GM13976 (cell line): ENCODE data around the gene CYBRD1.
"Not testable (repeated sequence)": the region's sequence is repeated elsewhere in the genome, so short reads cannot be mapped to it uniquely, and the experiment has no call there.

Experiments
- DNase-seq: peaks from one replicate; pipeline ENCODE4 v3.0.0; 2012; ENCODE audit warnings: low spot score
- in situ Hi-C: fragments of 300-500 bp; cut with MboI; formaldehyde crosslinking; loops from one replicate; pipeline ENCODE4 v1.12.0; 2022; ENCODE audit warnings: low sequenced_read_pairs, mixed read lengths, inconsistent platforms; ENCODE audit not compliant: unreplicated experiment
- TF ChIP-seq, protein P1 (sequence below): IDR thresholded peaks from 2 replicates; pipeline ENCODE4 v1.5.1; 2012; ENCODE audit warnings: borderline replicate concordance, mild to moderate bottlenecking; ENCODE audit not compliant: insufficient read depth; ENCODE audit errors: extremely low read depth, missing control alignments, control extremely low read depth

Gene CYBRD1

DNA sequence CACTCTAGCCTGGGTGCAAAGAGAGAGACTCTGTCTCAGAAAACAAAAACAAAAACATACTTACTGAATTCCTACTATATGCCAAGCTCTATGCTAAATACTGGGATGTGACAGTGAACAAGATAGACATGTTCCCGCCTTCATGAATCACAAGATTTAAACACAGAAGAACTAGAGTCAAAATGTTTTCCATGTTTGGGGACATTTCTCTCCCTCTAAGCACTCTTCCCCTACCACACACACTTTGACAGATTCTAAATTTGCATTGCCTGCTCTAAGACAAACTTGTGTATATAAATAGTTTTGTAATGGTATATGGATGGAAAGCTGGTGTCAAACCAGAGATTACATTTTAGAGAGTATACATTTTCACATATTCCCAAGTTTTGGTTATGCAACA lies 11.1 kb downstream of the CYBRD1 start:
- no peak for DNase-seq
- in situ Hi-C loops, result no loop called here
- TF ChIP-seq, protein P1, sequence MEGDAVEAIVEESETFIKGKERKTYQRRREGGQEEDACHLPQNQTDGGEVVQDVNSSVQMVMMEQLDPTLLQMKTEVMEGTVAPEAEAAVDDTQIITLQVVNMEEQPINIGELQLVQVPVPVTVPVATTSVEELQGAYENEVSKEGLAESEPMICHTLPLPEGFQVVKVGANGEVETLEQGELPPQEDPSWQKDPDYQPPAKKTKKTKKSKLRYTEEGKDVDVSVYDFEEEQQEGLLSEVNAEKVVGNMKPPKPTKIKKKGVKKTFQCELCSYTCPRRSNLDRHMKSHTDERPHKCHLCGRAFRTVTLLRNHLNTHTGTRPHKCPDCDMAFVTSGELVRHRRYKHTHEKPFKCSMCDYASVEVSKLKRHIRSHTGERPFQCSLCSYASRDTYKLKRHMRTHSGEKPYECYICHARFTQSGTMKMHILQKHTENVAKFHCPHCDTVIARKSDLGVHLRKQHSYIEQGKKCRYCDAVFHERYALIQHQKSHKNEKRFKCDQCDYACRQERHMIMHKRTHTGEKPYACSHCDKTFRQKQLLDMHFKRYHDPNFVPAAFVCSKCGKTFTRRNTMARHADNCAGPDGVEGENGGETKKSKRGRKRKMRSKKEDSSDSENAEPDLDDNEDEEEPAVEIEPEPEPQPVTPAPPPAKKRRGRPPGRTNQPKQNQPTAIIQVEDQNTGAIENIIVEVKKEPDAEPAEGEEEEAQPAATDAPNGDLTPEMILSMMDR, result no peak

DNA sequence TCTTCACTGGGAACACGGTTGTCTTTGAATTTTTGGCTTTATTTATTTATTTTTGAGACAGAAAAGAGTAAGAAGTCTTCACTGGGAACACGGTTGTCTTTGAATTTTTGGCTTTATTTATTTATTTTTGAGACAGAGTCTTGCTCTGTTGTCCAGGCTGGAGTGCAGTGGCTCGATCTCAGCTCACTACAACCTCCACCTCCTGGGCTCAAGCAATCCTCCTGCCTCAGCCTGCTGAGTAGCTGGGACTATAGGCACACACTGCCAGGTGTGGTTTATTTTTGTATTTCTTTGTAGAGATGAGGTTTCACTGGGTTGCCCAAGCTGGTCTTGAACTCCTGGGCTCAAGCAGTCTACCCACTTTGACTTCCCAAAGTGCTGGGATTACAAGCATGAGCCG lies 13.3 kb downstream of the CYBRD1 start:
- DNase-seq, in situ Hi-C loops: not testable (repeated sequence)

DNA sequence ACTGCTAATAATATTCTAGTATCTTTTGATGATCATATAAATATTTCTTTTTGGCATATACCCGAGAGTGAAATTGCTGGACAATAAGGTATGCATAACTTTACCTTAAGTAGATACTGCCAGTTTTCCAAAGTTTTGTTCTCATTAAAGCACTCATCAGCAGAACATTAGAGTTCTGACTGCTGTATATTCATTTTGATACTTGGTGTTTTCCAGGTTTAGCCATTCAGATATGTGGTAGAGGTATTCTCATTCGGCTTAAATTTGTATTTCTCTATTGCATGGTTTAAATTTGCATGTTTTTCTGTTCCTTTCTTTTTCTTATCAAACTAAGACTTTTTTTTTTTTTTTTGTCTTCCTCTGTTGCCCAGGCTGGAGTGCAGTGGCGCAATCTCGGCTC lies 18.2 kb downstream of the CYBRD1 start:
- in situ Hi-C loops, result no loop called here
- DNase-seq, result no peak
- TF ChIP-seq, protein P1, result no peak

DNA sequence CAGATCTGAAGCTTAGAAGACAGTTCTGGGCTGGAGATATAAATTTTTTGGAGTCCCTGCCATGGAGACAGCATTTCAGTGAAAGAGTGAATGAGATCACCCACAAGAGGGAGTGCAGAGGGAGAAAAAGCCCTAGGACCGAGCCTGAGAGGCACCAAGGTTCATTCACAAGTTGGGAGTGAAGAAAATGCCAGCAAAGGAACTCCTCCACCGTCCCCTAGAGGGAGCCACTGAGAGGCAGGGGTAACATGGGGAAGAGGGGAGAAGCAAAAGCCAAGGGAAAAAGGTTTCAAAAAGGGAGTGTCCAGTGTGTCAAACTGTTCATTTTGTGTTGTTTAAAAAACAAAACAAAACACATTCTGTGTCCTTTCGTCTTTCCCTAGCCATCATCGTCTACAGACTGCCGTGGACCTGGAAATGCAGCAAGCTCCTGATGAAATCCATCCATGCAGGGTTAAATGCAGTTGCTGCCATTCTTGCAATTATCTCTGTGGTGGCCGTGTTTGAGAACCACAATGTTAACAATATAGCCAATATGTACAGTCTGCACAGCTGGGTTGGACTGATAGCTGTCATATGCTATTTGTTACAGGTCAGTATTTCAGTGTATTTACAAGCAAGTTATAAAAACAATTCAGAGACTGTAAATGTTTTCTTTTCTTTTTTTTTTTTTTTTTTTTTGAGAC lies 19.1 kb downstream of the CYBRD1 start:
- TF ChIP-seq, protein P1, result peak; percentile 33
- in situ Hi-C loops, result no loop called here
- DNase-seq, result no peak

DNA sequence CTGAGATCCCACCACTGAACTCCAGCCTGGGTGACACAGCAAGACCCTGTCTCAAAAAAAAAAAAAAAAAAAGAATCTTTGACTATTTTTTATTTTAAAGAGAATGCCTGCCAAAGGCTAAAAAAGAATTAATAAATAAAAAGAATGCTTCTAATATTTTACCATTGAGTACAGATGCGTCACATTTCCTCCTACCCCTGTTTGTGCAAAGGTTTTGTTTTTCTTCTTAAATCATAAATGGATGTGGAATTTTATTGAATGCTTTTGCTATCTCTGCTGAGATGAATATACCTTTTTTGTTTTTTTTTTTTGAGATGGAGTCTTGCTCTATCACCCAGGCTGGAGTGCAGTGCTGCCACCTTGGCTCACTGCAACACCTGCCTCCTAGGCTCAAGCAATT lies 22.8 kb downstream of the CYBRD1 start:
- in situ Hi-C loops, result no loop called here
- TF ChIP-seq, protein P1, result no peak
- DNase-seq, result no peak

DNA sequence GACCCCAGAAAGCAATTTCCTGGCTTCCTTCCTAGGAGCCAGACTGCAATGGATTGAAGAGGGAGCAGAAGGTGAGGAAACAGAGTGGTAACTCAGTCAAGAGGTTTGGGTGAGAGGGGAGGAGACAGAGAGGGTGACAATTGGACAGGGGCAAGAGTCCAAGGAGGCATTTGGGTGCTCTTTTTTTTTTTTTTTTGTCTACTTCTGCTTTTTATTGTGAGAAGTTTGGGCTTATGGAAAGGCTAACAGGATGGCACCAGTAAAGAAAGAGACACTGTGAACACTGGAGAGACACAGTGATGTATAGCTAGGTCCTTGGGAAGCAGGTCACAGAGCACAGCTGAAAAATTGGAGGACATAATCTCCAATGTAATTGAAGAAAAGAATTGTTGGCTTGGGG lies 25.0 kb downstream of the CYBRD1 start:
- in situ Hi-C loops, result no loop called here

DNA sequence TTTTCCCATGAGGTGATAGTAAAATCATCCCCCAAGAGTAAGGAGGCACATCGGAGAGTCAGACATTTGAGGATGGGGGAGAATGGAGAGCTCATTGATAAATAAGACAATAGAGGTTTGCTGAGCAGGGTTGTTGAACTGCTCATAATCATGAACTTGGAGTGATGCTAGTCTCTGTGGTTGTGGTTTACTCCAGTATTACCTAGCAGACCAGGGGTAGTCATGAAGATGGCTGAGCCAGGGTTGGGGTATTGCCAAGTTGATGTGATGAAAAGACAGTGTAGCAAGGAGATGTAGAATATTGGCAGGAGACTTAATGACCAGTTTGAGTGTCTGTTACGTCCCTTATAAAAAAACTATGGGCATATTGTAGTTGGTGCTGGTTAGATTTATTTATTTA lies 25.4 kb downstream of the CYBRD1 start:
- TF ChIP-seq, protein P1, result no peak
- in situ Hi-C loops, result no loop called here
- DNase-seq, result no peak

More for the DNA sequence above, 25.0 kb downstream of the CYBRD1 start:
- TF ChIP-seq, protein P1, result no peak
- DNase-seq, result no peak
